ENCODE data around the gene MED26. TPM values are rescaled to one million over a fixed set of nuclear protein-coding genes. Genes with fewer than 3 reads are reported as not detected.

Gene MED26
- total RNA-seq, 4 donors from 2014 or later: 4.4 to 12.9 (median 8.4) TPM

DNA sequence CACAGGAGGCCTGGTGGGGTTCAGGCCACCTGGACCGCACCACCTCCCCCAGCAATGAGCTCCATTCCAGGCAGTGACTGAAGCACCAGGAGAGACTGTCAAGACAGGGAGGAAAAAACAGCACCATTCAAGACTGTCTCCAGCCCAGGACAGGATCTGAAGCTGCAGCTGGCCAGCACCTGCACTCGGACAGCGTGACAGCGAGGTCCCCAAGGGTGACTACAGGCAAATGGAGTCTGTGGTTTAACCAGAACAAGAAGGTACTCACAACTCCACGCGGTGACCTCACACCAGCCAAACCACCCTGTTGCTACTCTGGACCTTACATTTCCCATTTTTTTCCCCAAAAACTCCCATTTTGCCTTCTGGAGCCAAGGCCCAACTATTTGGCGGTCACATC lies 9.8 kb downstream of the MED26 start:
- 92 to 94% methylated on average over 6 to 7 of the region's 7 CpGs for WGBS, 2 donors
- H3K9me3 ChIP-seq: no peaks in the 10 kb centered on the region
- no peak for DNase-seq
- no peaks in the 10 kb centered on the region for H3K27me3 ChIP-seq
- TF ChIP-seq POLR2A (IDR thresholded peaks at IDR 0.05): no peak
- TF ChIP-seq, protein P1, sequence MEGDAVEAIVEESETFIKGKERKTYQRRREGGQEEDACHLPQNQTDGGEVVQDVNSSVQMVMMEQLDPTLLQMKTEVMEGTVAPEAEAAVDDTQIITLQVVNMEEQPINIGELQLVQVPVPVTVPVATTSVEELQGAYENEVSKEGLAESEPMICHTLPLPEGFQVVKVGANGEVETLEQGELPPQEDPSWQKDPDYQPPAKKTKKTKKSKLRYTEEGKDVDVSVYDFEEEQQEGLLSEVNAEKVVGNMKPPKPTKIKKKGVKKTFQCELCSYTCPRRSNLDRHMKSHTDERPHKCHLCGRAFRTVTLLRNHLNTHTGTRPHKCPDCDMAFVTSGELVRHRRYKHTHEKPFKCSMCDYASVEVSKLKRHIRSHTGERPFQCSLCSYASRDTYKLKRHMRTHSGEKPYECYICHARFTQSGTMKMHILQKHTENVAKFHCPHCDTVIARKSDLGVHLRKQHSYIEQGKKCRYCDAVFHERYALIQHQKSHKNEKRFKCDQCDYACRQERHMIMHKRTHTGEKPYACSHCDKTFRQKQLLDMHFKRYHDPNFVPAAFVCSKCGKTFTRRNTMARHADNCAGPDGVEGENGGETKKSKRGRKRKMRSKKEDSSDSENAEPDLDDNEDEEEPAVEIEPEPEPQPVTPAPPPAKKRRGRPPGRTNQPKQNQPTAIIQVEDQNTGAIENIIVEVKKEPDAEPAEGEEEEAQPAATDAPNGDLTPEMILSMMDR (IDR thresholded peaks at IDR 0.05): no peak
- H3K27ac ChIP-seq: no peak overlapping the region
- intact Hi-C loops (cut with DNase I): no loop called here
- H3K4me3 ChIP-seq (replicated peaks in 1 of 3): no peak overlapping the region
- no peaks in the 10 kb centered on the region for H3K36me3 ChIP-seq
- H3K4me1 ChIP-seq: peaks cover 15 to 26% of the 10 kb centered on the region in 2 donors

- Histone ChIP-seq H3K4me3 (replicated peaks in 1 of 3) (no peak overlapping the region), H3K27ac (no peak overlapping the region), H3K4me1 (peaks cover 29 to 48% of the 10 kb centered on the region in 2 donors), H3K36me3 (no peaks in the 10 kb centered on the region), H3K9me3 (no peaks in the 10 kb centered on the region), H3K27me3 (no peaks in the 10 kb centered on the region)
- no peak for DNase-seq
- TF ChIP-seq POLR2A (IDR thresholded peaks at IDR 0.05): no peak
- TF ChIP-seq, protein P1 (IDR thresholded peaks at IDR 0.05): no peak
- intact Hi-C loops (cut with DNase I): no loop called here
- 42 to 56% methylated on average over 1 of the region's 1 CpG for WGBS, 2 donors
Measured at GRCh38 chr19:16615808-16616207, 12.2 kb downstream of the MED26 start.

- no peak for DNase-seq
- no peaks in the 10 kb centered on the region for H3K9me3 ChIP-seq
- intact Hi-C loops (cut with DNase I): no loop called here
- H3K27me3 ChIP-seq: no peaks in the 10 kb centered on the region
- H3K4me3 ChIP-seq (replicated peaks in 1 of 3): no peak overlapping the region
- H3K27ac ChIP-seq: no peak overlapping the region
- WGBS, 2 donors: 36 to 46% methylated on average over 2 of the region's 2 CpGs
- peaks cover 28 to 50% of the 10 kb centered on the region in 2 donors for H3K4me1 ChIP-seq
- no peaks in the 10 kb centered on the region for H3K36me3 ChIP-seq
- TF ChIP-seq, protein P1 (IDR thresholded peaks at IDR 0.05): no peak
- no peak for TF ChIP-seq POLR2A (IDR thresholded peaks at IDR 0.05)
Measured at GRCh38 chr19:16614941-16615340, 13.1 kb downstream of the MED26 start.

- DNase-seq: no peak
- Histone ChIP-seq H3K36me3 (no peaks in the 10 kb centered on the region), H3K4me1 (peaks cover 17 to 43% of the 10 kb centered on the region in 2 donors), H3K27me3 (no peaks in the 10 kb centered on the region), H3K27ac (no peak overlapping the region), H3K4me3 (replicated peaks in 1 of 3) (no peak overlapping the region), H3K9me3 (no peaks in the 10 kb centered on the region)
- intact Hi-C loops (cut with DNase I): no loop called here
- TF ChIP-seq, protein P1 (IDR thresholded peaks at IDR 0.05): no peak
- TF ChIP-seq POLR2A (IDR thresholded peaks at IDR 0.05): no peak
- WGBS, 2 donors: 94 to 100% methylated on average over 2 of the region's 2 CpGs
Measured at GRCh38 chr19:16613841-16614240, 14.2 kb downstream of the MED26 start.

DNA sequence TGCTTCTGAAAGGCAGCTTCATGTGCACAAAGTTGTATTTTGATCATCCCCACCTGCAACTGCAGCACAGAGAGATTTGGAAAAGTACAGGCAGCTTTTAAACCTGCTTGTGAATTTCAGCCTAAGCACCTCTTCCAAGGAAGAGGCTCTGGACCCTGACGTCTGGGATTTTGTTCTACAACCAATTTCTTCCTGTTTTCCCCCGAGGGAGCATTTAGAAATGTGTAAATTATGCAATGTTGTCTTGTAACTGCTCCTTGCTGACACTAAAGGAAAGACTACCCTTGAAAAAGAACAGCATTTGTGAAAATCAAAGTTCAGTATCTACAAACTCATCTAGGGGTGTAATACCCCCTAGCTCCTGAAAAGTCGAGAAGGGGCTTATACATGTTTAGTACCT lies 15.4 kb downstream of the MED26 start:
- intact Hi-C loops (cut with DNase I): no loop called here
- H3K4me3 ChIP-seq (replicated peaks in 1 of 3): no peak overlapping the region
- no peaks in the 10 kb centered on the region for H3K36me3 ChIP-seq
- no peak for DNase-seq
- no peak overlapping the region for H3K27ac ChIP-seq
- TF ChIP-seq, protein P1 (IDR thresholded peaks at IDR 0.05): no peak
- no peak for TF ChIP-seq POLR2A (IDR thresholded peaks at IDR 0.05)
- H3K4me1 ChIP-seq: peaks cover 15 to 45% of the 10 kb centered on the region in 2 donors
- H3K9me3 ChIP-seq: no peaks in the 10 kb centered on the region
- 65 to 75% methylated on average over 3 of the region's 3 CpGs for WGBS, 2 donors
- H3K27me3 ChIP-seq: no peaks in the 10 kb centered on the region
